GM19239 (cell line): ENCODE results near the gene APOF.
A peak's percentile ranks its signal among the peaks of the same experiment; 100 is the strongest.
"Not testable (repeated sequence)": the region's sequence is repeated elsewhere in the genome, so short reads cannot be mapped to it uniquely, and the experiment has no call there.

ENCODE experiments used
- DNase-seq: peaks from one replicate; pipeline ENCODE4 v3.0.0; 2011; ENCODE audit warnings: low spot score; ENCODE audit not compliant: insufficient read length
- FAIRE-seq: peaks from 2 replicates; lab custom pipeline; 2011; peaks lifted over from hg19 to GRCh38; lab: Jason Lieb, UNC

The APOF gene

DNA sequence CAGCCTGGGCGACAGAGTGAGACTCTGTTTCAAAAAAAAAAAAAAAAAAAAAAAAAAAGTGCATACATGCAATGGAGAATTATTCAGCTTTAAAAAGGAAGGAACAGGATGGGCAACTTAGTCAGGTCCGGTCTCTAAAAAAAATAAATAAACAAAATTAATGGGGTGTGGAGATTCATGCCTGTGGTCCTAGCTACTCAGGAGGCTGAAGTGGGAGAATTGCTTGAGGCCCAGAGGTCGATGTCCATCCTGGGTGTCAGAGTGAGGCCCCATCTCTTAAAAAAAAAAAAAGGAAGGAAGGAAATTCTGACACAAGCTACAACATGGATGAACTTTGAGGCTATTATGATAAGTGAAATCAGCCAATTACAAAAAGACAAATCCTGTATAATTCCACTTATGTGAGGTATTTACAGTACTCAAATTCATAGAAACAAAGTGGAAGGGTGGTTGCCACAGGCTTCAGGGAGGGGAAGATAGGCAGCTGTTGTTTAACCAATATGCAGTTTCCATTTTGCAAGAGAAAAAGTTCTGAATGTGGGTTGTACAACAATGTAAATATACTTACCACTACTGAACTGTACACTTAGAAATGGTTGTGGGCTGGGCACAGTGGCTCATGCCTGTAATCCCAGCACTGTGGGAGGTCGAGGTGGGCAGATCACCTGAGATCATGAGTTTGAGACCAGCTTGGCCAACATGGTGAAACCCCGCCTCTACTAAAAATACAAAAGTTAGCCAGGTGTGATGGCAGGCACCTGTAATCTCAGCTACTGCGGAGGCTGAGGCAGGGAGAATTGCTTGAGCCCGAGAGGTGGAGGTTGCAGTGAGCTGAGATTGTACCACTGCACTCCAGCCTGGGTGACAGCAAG lies 12.3 kb upstream of the APOF start:
- no peak for DNase-seq
- FAIRE-seq, result peak; percentile 80

DNA sequence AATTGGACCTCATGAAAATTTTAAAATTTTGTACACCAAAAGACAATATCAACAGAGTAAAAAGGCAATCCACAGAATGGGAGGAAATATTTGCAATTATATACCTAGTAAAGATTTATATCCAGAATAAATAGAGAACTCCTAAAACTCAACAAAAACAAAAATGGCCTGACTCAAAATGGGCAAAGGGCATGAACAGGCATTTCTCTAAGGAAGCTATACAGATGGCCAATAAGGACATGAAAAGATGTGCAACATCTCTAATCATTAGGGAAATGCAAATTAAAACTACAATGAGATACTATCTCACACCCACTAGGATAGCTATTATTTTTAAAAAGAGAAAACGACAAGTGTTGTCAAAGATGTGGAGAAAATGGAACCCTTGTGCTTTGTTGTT lies 10.9 kb upstream of the APOF start:
- DNase-seq (no peak), FAIRE-seq (no peak)

DNA sequence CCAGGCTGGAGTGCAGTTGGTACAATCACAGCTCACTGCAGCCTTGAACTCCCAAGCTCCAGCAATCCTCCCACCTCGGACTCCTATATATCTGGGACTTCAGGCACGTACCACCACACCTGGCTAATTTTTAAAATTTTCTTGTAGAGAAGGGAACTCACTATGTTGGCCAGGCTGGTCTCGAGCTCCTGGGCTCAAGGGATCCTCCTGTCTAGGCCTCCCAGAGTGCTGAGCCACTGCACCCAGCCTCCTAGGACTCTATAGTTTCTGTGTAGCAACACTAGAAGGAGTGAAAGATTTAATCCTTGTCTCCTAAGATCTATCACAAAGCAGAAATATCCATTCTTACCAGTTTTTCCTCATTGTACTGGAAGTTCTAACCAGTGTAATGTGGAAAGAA lies 4.3 kb upstream of the APOF start:
- no peak for FAIRE-seq
- no peak for DNase-seq

DNA sequence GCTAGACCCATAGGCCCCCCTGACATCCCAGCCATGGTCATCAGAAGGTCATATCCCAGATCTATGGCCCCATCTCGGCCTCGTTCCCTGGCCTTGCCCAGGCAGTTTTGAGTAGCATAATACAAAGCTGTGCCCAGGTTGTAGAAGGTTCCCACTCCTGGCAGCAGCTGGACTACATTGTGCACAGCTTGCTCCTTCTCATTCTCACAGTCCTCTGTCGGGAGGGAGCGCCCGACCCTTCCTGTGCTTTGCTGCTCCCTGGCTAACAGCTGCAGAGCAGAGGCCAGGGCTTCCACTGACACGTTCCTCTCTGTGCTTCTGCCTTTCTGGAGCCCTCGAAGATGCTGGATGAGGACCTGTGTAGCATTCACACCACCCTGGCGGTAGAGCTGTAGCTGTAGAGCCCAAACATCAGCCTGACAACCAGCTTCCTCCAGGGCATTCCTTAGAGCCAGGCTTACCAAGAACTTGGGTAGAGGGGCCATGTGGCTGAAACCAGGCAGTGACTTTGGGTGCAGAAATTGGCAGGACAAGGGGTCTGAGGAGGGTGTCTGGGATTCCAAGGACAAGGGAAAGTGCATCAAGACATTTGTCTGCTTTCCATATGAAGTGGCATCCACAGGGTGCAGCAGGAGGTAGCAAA lies 1.0 kb downstream of the APOF start:
- DNase-seq (no peak), FAIRE-seq (no peak)

DNA sequence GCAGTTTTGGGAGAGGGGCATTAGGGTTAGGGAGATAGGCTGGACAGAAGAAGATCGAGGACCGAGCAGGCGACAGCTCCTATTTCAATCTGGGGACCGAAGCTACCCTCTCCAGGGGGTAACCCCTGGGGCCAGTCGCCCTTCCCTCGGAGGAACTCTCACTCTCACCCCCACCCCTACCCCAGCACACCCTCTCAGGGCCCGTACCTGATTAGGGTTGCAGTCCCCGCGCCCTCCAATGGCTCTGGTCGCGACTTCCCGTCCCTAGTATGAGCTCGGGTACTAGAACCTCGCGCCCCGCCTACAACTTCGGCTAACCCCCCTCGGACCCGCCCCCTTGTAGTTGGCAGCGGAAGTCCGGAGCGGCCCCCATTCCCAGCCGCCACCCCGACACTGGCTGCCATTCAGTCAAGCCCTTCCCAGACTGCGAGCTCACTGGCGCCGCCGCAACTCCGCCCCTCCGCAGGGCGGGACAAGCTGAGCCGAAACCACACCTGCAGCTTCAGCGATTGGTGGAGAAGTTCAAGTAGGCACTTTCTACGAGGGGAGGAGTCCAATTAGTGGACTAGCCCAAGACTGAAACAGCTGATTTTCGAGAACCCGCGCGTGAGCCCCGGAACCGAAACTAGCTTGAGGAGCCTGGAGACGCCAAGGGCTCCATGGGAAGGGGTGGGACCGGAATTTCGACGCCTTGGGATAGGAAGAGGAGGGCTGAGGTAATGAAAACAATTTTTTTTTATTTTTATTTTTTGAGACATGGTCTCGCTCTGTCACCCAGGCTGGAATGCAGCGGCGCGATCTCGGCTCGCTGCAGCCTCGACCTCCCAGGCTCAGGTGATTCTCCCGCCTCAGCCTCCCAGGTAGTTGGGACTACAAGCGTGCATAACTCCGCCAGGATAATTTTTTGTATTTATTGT lies 2.5 kb downstream of the APOF start, which contains the start of gene STAT2:
STAT2 (minus strand) TSS at position 257 of the 917 bp plus-strand sequence. CDS start 3,536 bp downstream, outside the sequence.
- peak; percentile 77 for DNase-seq
- peak; percentile 99 for FAIRE-seq

DNA sequence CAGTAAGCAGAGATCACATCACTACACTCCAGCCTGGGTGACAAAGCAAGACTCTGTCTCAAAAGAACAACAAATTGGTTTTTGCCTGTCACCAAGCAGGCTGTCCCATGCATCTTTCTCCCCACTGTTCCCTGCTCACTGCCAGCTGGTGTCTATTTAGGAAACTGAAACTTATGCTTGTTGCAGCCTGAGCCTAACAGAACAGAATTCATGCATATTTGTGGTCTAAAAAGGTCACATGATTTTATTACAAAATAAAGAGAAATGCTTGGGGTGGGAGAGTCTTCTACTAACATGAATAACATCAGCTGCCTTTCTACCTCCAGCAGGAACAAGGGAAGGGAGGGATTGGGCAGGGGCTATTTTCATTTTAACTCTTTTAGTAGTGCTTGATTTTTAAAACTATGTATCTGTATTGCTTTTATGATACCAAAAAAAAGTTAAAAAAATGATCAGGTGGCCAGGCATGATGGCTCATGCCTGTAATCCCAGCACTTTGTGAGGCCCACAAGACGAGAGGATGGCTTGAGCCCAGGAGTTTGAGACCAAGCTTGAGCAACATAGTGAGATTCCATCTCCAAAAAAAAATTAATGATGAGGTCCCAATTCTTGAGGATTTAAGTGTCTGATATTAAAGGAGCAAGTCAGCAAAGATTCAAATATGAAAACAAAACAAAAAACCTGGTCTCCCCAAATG lies 3.7 kb downstream of the APOF start:
- no peak for DNase-seq
- FAIRE-seq, result peak; percentile 91

DNA sequence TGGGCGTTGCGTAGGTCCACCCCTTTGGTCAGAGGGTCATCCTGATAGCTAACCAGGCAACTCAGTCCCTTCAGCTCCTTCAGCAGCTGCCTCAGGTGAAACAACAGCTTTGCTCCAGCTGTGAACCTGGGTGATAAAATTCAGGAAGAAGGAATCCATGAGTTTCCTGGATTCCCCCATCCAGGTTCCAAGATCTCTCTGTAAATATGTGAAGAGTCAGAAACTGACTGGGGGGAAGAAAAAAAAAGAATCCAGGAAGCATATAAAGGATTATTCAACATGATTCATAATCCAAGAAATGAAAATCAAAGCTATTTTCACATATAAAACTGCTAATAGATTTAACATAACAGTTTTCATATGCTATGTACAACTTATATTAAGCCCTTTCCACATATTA lies 11.3 kb downstream of the APOF start:
- DNase-seq (no peak), FAIRE-seq (no peak)

DNA sequence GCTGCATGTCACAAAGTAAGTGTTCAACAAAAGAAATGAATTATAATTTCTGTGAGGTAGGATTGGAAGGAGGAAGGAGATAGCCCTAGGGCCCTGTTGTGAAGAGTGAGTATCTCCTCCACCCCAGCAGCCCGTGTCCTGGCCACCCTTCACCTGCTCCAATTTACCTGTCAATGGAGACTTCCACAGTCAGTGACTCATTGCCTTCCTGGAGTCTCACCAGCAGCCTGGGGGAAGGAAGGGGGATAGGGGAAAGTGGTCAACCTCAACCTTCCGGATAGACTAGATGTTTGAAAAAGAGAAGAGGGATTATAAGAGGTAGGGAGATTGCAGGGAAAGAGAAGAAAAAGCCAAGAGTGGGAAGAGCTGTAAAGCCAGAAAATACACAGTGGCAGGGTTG lies 12.0 kb downstream of the APOF start:
- DNase-seq, result no peak
- FAIRE-seq, result no peak

DNA sequence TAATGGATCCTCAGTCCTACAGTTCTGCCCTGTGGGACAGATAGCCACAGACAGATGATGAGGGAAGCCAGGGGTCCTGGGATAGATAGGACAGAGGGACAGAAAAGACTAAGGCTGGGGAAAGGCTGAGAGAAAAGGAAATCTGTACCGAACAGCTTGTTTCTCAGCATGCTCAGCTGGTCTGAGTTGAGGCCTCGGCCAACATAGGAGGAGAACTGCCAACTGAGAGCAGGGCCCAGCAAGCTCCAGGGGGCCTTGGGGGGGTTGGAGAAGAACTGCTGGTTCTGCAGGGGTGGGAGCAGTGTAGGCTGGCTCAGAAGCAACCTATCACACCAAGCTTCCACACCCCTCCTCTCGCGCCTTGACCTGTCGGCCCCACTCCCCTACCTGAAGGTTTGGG lies 13.9 kb downstream of the APOF start:
- DNase-seq (no peak), FAIRE-seq (no peak)

DNA sequence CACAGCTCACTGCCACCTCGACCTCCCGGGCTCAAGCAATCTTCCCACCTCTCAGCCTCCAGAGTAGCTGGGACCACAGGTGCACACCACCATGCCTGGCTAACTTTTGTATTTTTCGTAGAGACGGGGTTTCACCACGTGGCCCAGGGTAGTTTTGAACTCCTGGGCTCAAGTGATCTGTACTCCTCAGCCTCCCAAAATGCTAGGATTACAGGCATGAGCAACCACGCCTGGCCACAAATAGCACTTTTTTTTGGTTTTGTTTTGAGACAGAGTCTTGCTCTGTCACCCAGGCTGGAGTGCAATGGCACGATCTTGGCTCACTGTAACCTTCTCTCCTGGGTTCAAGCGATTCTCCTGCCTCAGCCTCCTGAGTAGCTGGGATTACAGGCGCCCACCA lies 15.4 kb downstream of the APOF start:
- not testable (repeated sequence) for FAIRE-seq, DNase-seq

DNA sequence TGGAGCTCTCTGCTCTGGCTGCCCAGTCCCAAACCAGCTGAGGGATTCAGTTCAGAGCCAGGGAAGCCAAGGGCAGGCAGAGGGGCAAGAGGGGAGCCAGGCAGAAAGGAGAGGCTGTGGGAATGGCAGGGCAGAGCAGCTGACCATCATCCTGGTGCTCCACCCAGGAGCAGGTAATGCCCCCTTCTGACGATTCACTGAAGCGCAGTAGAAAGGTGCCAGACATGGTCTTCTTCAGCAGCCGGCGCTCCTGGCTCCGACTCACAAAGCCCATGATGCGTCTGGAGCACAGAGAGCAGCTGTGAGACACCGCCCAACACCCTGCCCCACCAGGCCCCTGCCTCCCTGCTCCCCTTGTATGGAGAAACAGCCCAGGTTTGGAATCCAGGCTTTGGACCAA lies 16.0 kb downstream of the APOF start:
- FAIRE-seq (no peak), DNase-seq (no peak)

DNA sequence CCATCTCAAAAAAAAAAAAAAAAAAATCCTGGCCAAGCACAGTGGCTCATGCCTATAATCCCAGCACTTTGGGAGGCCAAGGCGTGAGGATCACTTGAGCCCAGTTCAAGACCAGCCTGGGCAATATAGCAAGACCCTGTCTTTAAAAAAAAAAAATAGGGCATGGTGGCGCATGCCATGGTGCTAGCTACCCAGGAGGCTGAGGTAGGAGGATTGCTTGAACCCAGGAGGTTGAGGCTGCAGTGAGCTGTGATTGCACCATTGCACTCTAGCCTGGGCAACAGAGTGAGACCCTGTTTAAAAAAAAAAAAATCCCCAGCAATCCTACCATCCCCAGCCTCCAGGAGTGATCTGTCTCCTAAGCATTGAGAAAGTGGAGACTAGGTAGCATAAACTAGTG lies 20.4 kb downstream of the APOF start:
- FAIRE-seq, DNase-seq: not testable (repeated sequence)

DNA sequence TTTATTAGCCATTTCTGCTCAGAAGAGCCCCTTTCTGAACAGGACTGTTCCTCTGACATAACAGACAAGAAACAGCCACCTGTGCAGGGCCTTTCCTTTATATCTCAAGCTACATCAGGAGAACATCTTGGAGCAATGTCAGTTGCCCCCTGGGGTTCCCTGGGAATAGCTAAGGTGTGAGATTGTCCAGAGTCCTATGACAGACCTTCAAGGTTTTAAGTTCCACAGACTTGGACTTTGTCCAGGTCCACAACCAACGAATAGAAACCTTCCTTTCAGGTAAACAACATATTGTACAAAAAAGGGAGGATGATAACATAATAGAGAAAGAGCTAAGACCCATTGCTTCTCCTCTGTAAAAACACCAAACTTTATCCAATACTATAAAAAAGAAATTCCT lies 21.0 kb downstream of the APOF start:
- DNase-seq (no peak), FAIRE-seq (no peak)

DNA sequence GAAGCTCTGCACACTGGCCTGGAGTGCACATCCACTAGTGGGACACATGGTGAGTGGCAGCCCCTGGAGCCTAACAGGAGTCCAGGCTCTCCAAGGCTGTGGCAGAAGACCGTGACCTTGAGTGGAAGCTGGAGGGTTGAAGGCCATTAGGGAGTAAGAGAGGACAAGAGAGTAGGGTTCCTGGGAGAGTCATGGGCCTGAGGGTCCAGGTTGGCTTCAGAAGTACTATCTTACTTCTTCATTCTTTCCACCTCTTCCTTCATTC lies 23.6 kb downstream of the APOF start:
- DNase-seq (no peak), FAIRE-seq (no peak)

DNA sequence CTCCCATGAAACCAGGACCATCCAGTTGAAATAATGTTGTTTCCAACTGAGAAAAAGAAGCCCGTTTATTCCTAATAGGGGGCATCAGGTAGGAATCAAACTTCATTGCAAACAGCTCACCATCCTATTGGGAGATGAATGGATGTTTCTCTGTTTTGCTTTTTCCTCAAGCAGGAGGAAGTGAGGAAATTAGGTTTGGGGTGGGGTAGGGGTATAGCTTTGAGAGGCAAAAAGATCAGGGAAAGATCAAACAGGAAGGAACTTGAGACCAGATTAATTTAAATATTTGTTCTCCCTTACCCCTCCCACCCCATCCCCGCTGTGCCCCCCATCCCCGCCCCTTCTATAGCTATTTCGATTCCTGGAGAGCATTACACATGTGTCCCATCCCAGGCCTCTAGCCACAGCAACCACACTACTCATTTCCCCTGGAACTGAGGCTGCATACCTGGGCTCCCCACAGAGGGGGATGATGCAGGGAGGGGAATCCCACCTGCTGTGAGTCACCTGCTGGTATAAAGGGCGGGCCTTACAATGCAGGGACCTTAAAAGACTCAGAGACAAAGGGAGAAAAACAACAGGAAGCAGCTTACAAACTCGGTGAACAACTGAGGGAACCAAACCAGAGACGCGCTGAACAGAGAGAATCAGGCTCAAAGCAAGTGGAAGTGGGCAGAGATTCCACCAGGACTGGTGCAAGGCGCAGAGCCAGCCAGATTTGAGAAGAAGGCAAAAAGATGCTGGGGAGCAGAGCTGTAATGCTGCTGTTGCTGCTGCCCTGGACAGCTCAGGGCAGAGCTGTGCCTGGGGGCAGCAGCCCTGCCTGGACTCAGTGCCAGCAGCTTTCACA lies 24.1 kb downstream of the APOF start, which contains the start of gene IL23A:
IL23A (plus strand) TSS at position 577 of the 850 bp plus-strand sequence; CDS start at position 738, 161 bp downstream.
- FAIRE-seq (peak; percentile 88), DNase-seq (no peak)

DNA sequence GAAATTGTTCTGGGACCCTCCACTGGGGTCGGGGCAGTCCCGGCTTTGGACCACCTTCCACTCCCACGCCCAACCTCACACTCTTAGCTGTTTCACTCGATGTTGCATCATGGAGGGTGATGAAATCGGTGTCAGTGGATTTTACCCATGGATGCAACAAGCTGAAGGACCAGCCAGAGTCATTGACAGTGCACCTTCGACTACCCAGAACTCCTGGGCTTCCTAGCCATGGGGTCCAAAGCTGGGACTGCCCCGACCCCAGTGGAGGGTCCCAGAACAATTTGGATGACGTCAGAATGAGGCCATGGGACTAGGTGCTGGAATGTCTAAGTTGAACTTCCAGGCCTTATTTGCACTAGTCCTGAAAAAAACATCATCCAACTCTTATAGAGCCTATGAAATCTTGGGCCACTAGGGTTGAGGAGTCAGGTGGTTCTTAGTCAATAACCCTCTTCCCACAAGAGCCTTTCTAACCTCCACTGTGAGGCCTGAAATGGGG lies 24.9 kb downstream of the APOF start:
- no peak for DNase-seq
- peak; percentile 14 for FAIRE-seq

DNA sequence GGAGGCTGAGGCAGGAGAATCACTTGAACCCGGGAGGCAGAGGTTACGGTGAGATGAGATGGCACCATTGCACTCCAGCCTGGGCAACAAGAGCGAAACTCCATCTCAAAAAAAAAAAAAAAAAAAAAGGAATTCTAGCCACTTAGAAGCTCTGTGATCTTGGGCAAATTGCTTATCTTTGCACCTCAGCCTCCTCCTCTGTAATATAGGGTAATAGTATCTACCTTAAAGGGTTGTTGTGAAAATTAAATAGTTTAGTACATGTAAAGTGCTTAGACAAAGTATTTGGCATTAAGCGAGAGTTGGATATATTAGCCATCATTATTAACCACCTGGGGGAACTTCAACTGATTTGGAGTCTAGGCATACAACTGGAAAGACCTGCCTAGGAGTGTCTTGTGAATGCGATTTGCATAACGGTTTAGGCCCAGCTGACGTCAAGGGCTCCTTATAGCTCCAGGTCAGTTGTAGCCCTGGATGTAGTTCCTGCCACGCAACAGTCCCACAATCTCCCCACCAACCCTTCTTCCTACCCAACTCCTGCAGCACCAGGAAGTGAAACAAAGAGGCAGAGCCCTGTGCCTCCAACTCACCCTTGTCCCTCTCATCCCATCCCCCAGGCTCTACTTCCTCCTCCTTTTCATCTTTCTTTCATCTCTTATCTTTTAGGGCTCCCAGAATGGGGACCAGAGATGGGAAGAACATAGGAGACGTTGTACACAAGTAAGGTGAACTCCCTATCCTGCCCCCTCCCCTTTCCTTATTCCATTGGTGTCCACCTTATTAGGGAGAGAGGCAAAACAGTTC lies 26.1 kb downstream of the APOF start:
- DNase-seq (no peak), FAIRE-seq (peak; percentile 72)

DNA sequence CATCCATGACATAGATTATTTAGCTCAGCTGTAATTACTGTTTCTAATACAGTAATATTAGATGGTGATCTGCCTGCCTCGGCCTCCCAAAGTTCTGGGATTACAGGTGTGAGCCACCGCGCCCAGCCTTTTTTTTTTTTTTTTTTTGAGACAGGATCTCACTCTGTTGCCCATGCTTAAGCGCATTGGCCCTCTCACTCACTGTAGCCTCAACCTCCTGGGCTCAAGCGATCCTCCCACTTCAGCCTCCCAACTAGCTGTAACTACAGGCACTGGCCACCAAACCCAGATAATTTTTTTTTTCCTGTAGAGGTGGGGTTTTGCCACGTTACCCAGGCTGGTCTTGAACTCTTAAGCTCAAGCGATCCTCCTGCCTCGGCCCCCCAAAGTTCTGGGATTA lies 27.1 kb downstream of the APOF start:
- not testable (repeated sequence) for FAIRE-seq, DNase-seq
